GM18870 (cell line): Measurements from ENCODE around the gene SUPT3H.

ENCODE experiments used
- ATAC-seq: cut with Tn5 transposase; IDR thresholded peaks from one replicate; pipeline ENCODE4 v1.9.1; 2021; ENCODE audit warnings: moderate library complexity; ENCODE audit not compliant: unreplicated experiment

The SUPT3H gene

GRCh38 chr6:45377554-45378333 is at the start of gene SUPT3H:
SUPT3H (minus strand) TSS chr6:45377934.
- peak; percentile 59 for ATAC-seq

GRCh38 chr6:45426251-45426650 is 48.5 kb upstream of the SUPT3H start:
- ATAC-seq: no peak

- no peak for ATAC-seq
Measured at GRCh38 chr6:45424451-45424861, 46.7 kb upstream of the SUPT3H start.

- ATAC-seq: no peak
Measured at GRCh38 chr6:45423824-45424450, 46.2 kb upstream of the SUPT3H start.

GRCh38 chr6:45423111-45423823 is 45.5 kb upstream of the SUPT3H start:
- no peak for ATAC-seq

- no peak for ATAC-seq
Measured at GRCh38 chr6:45422503-45423110, 44.9 kb upstream of the SUPT3H start.

GRCh38 chr6:45421709-45422502 is 44.2 kb upstream of the SUPT3H start:
- ATAC-seq: no peak

GRCh38 chr6:45420909-45421708 is 43.4 kb upstream of the SUPT3H start:
- no peak for ATAC-seq

GRCh38 chr6:45420083-45420908 is 42.6 kb upstream of the SUPT3H start:
- ATAC-seq: no peak

GRCh38 chr6:45419571-45420082 is 41.9 kb upstream of the SUPT3H start:
- ATAC-seq: no peak

GRCh38 chr6:45417436-45417835 is 39.7 kb upstream of the SUPT3H start:
- ATAC-seq: no peak

GRCh38 chr6:45416700-45417099 is 39.0 kb upstream of the SUPT3H start:
- no peak for ATAC-seq

GRCh38 chr6:45415788-45416518 is 38.2 kb upstream of the SUPT3H start:
- no peak for ATAC-seq

GRCh38 chr6:45415315-45415714 is 37.6 kb upstream of the SUPT3H start:
- ATAC-seq: no peak

GRCh38 chr6:45411959-45412358 is 34.2 kb upstream of the SUPT3H start:
- no peak for ATAC-seq

- no peak for ATAC-seq
Measured at GRCh38 chr6:45400021-45400420, 22.3 kb upstream of the SUPT3H start.

- ATAC-seq: no peak
Measured at GRCh38 chr6:45398075-45398813, 20.5 kb upstream of the SUPT3H start.
